HepG2 (cell line): ENCODE data around the gene FBXL12. TPM values are rescaled to one million over a fixed set of nuclear protein-coding genes. Genes with fewer than 3 reads are reported as not detected.
A peak's percentile ranks its signal among the peaks of the same experiment; 100 is the strongest.

Experiments
- CREM ChIP-seq, 2 experiments: sonication (generic) in 1 of 2; formaldehyde crosslinking in 1 of 2; IDR thresholded peaks; 2 replicates each; pipeline versions ENCODE4 v1.4.0 to v1.6.1; 2016 to 2020; ENCODE audit warnings: antibody characterized with exemption in 1 of 2, mild to moderate bottlenecking in 1 of 2, missing genetic modification reagents in 1 of 2
- EHMT2 ChIP-seq: fragments of 200-600 bp; sonication (generic); IDR thresholded peaks from 2 replicates; pipeline ENCODE4 v1.7.0; 2017; ENCODE audit warnings: antibody characterized with exemption, low read depth, low read length, borderline replicate concordance
- GTF3A ChIP-seq: sonication (generic); formaldehyde crosslinking; conservative IDR thresholded peaks from 2 replicates; pipeline ENCODE4 v1.4.0; 2020; ENCODE audit warnings: mild to moderate bottlenecking, missing genetic modification reagents
- KMT2A ChIP-seq: sonication (generic); formaldehyde crosslinking; IDR thresholded peaks from 2 replicates; pipeline ENCODE4 v1.4.0; 2020; ENCODE audit warnings: missing genetic modification reagents
- NFYB ChIP-seq: sonication (generic); formaldehyde crosslinking; IDR thresholded peaks from 2 replicates; pipeline ENCODE4 v1.4.0; 2020; ENCODE audit warnings: missing genetic modification reagents
- SOX13 ChIP-seq, 3 experiments: fragments of 450-650 bp in 1 of 3; sonication (generic) in 1 of 3; formaldehyde crosslinking in 1 of 3; IDR thresholded peaks in 2 of 3; conservative IDR thresholded peaks in 1 of 3; 2 replicates each; pipeline versions ENCODE4 v1.5.0 to v1.6.1; 2016 to 2020; ENCODE audit warnings: antibody characterized with exemption in 1 of 3, mild to moderate bottlenecking in 1 of 3, missing compliant biosample characterization in 1 of 3, missing genetic modification reagents in 1 of 3, moderate library complexity in 1 of 3
- SRF ChIP-seq: IDR thresholded peaks from 2 replicates; pipeline ENCODE4 v1.6.1; 2011; ENCODE audit warnings: mild to moderate bottlenecking, low read depth, low read length, moderate library complexity
- SRSF9 ChIP-seq: fragments of 200-400 bp; formaldehyde crosslinking; IDR thresholded peaks from 2 replicates; pipeline ENCODE4 v1.6.1; 2018; ENCODE audit warnings: borderline replicate concordance, mild to moderate bottlenecking, low read depth, low read length; ENCODE audit not compliant: insufficient read depth, poor library complexity, severe bottlenecking
- TAF15 ChIP-seq: fragments of 200-400 bp; formaldehyde crosslinking; IDR thresholded peaks from one replicate; pipeline ENCODE4 v1.6.1; 2018; ENCODE audit warnings: mild to moderate bottlenecking, low read depth, low read length; ENCODE audit not compliant: poor library complexity, severe bottlenecking
- ZMYM3 ChIP-seq: sonication (generic); formaldehyde crosslinking; IDR thresholded peaks from 2 replicates; pipeline ENCODE4 v1.5.1; 2020; ENCODE audit warnings: mild to moderate bottlenecking, missing genetic modification reagents
- ZNF33B ChIP-seq: sonication (generic); formaldehyde crosslinking; IDR thresholded peaks from 2 replicates; pipeline ENCODE4 v1.5.1; 2020; ENCODE audit warnings: mild to moderate bottlenecking, missing genetic modification reagents
- ZNF407 ChIP-seq: sonication (generic); formaldehyde crosslinking; IDR thresholded peaks from one replicate; pipeline ENCODE4 v1.5.1; 2020; ENCODE audit warnings: mild to moderate bottlenecking, missing genetic modification reagents; ENCODE audit errors: not compliant biosample characterization
- ZNF674 ChIP-seq: sonication (generic); formaldehyde crosslinking; IDR thresholded peaks from 2 replicates; pipeline ENCODE4 v1.5.0; 2020; ENCODE audit warnings: low read depth, mild to moderate bottlenecking, missing genetic modification reagents
- polyA plus RNA-seq, 8 experiments: library from polyadenylated mRNA; depleted of rRNA in 3 of 8; stranded (reverse) in 7 of 8; unstranded in 1 of 8; fragments of >200 nt; fragmentation: Illumina TruSeq in 4 of 8; extraction: Trizol in 4 of 8; gene quantifications; 2 replicates each; pipeline versions ENCODE4 v1.2.1 to v1.2.3, GENCODE V29; 2011 to 2016; ENCODE audit warnings: low read depth in 4 of 8, missing spikeins in 1 of 8, mixed read lengths in 1 of 8; ENCODE audit not compliant: insufficient read depth in 1 of 8
- total RNA-seq, 5 experiments: library from RNA; depleted of rRNA; stranded (reverse); fragments of >200 nt; fragmentation: Illumina TruSeq; extraction: Trizol; gene quantifications; 2 replicates each; pipeline ENCODE4 v1.2.3, GENCODE V29; 2016; ENCODE audit warnings: low read depth in 1 of 5
- TF ChIP-seq, protein P1 (sequence below): IDR thresholded peaks from 2 replicates; pipeline ENCODE4 v1.6.1; 2012; ENCODE audit warnings: inconsistent platforms
- TF ChIP-seq, protein P2 (sequence below): sonication (generic); formaldehyde crosslinking; IDR thresholded peaks from 2 replicates; pipeline ENCODE4 v1.5.0; 2020; ENCODE audit warnings: mild to moderate bottlenecking, missing genetic modification reagents, moderate library complexity

The FBXL12 gene
- total and polyA plus RNA-seq, 2 of the 13 experiments (the other 11 are each of a cell fraction or from before 2014, with no cell fraction given), result 20.4 to 23.1 TPM

- TF ChIP-seq ZNF407 (CRISPR knock-in tag) (peak; percentile 18), EHMT2 (no peak; the same call in 1 of the 2 replicates), CREM (IDR thresholded peaks at IDR 0.05) (peak; percentile 85), CREM (CRISPR knock-in tag; IDR thresholded peaks at IDR 0.05) (no peak), GTF3A (CRISPR knock-in tag) (no peak), SOX13 (IDR thresholded peaks at IDR 0.05) (no peak), SOX13 (CRISPR knock-in tag; conservative IDR thresholded peaks at IDR 0.05 in 1 of 2, IDR thresholded peaks at IDR 0.05 in 1 of 2) (peak in 1 of 2 experiments; percentile 21; a peak in 1 of 4 replicates), SRF (no peak), ZMYM3 (CRISPR knock-in tag) (no peak), NFYB (CRISPR knock-in tag) (0 out of 2 replicates have a peak, but pooled peaks have one; percentile 22), ZNF33B (CRISPR knock-in tag) (no peak), TAF15 (no peak), ZNF674 (CRISPR knock-in tag) (no peak), KMT2A (peak; percentile 96), SRSF9 (no peak)
- TF ChIP-seq, protein P1, sequence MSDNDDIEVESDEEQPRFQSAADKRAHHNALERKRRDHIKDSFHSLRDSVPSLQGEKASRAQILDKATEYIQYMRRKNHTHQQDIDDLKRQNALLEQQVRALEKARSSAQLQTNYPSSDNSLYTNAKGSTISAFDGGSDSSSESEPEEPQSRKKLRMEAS, result peak; percentile 64; the same call in 1 of the 2 replicates
- TF ChIP-seq, protein P2, sequence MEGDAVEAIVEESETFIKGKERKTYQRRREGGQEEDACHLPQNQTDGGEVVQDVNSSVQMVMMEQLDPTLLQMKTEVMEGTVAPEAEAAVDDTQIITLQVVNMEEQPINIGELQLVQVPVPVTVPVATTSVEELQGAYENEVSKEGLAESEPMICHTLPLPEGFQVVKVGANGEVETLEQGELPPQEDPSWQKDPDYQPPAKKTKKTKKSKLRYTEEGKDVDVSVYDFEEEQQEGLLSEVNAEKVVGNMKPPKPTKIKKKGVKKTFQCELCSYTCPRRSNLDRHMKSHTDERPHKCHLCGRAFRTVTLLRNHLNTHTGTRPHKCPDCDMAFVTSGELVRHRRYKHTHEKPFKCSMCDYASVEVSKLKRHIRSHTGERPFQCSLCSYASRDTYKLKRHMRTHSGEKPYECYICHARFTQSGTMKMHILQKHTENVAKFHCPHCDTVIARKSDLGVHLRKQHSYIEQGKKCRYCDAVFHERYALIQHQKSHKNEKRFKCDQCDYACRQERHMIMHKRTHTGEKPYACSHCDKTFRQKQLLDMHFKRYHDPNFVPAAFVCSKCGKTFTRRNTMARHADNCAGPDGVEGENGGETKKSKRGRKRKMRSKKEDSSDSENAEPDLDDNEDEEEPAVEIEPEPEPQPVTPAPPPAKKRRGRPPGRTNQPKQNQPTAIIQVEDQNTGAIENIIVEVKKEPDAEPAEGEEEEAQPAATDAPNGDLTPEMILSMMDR (CRISPR knock-in tag), result peak; percentile 17
Measured at GRCh38 chr19:9827289-9828238, 8.7 kb upstream of the FBXL12 start, which contains the start of gene UBL5 (continued).
